HEK293T (cell line): ENCODE results near the gene SLX4IP.
A peak's percentile ranks its signal among the peaks of the same experiment; 100 is the strongest.

ENCODE experiments used
- CTCF ChIA-PET: fragments of 350-600 bp; formaldehyde crosslinking; extraction: SDS; loops from one replicate; lab custom pipeline; 2021; ENCODE audit warnings: antibody characterized with exemption, inconsistent platforms; lab: Yijun Ruan, JAX
- POLR2A ChIA-PET: fragments of 350-600 bp; formaldehyde crosslinking; extraction: SDS; loops from one replicate; lab custom pipeline; 2020; ENCODE audit warnings: antibody characterized with exemption, inconsistent platforms; lab: Yijun Ruan, JAX
- DNase-seq: peaks from one replicate; pipeline ENCODE4 v3.0.0; 2012; ENCODE audit warnings: mixed read lengths; ENCODE audit errors: extremely low spot score
- ARNT ChIP-seq: fragments of 450-650 bp; IDR thresholded peaks from 2 replicates; pipeline ENCODE4 v1.6.1; 2017; ENCODE audit warnings: mild to moderate bottlenecking
- BHLHE40 ChIP-seq: fragments of 450-650 bp; IDR thresholded peaks from 2 replicates; pipeline ENCODE4 v1.6.1; 2016; ENCODE audit warnings: mild to moderate bottlenecking, moderate library complexity, borderline replicate concordance
- CTBP1 ChIP-seq: fragments of 450-650 bp; IDR thresholded peaks from 2 replicates; pipeline ENCODE4 v1.6.1; 2016; ENCODE audit warnings: borderline replicate concordance
- ELF4 ChIP-seq: fragments of 450-650 bp; IDR thresholded peaks from 2 replicates; pipeline ENCODE4 v1.6.1; 2017; ENCODE audit warnings: antibody characterized with exemption
- FOXA1 ChIP-seq: fragments of 450-650 bp; IDR thresholded peaks from 2 replicates; pipeline ENCODE4 v1.6.1; 2016; ENCODE audit warnings: mild to moderate bottlenecking
- FOXK2 ChIP-seq: fragments of 450-650 bp; IDR thresholded peaks from 2 replicates; pipeline ENCODE4 v1.6.1; 2016; ENCODE audit warnings: mild to moderate bottlenecking
- FOXM1 ChIP-seq: fragments of 450-650 bp; IDR thresholded peaks from 2 replicates; pipeline ENCODE4 v1.6.1; 2017; ENCODE audit warnings: mild to moderate bottlenecking, borderline replicate concordance
- HDGF ChIP-seq: fragments of 450-650 bp; IDR thresholded peaks from 2 replicates; pipeline ENCODE4 v1.6.1; 2017; ENCODE audit warnings: antibody characterized with exemption, borderline replicate concordance
- L3MBTL2 ChIP-seq: fragments of 450-650 bp; conservative IDR thresholded peaks from 2 replicates; pipeline ENCODE4 v1.6.1; 2016; ENCODE audit warnings: mild to moderate bottlenecking
- LEF1 ChIP-seq: fragments of 450-650 bp; IDR thresholded peaks from 2 replicates; pipeline ENCODE4 v1.6.1; 2017; ENCODE audit warnings: mild to moderate bottlenecking, borderline replicate concordance
- NFRKB ChIP-seq: fragments of 450-650 bp; IDR thresholded peaks from 2 replicates; pipeline ENCODE4 v1.6.1; 2016; ENCODE audit warnings: mild to moderate bottlenecking, moderate library complexity
- SP1 ChIP-seq: fragments of 450-650 bp; IDR thresholded peaks from 2 replicates; pipeline ENCODE4 v1.6.1; 2017
- SUZ12 ChIP-seq: fragments of 450-650 bp; IDR thresholded peaks from 2 replicates; pipeline ENCODE4 v1.6.1; 2016; ENCODE audit warnings: mild to moderate bottlenecking
- TARDBP ChIP-seq: fragments of 450-650 bp; IDR thresholded peaks from 2 replicates; pipeline ENCODE4 v1.6.1; 2016
- ZNF384 ChIP-seq: fragments of 450-650 bp; IDR thresholded peaks from 2 replicates; pipeline ENCODE4 v1.6.1; 2016
- TF ChIP-seq, protein P1 (sequence below): fragments of 450-650 bp; IDR thresholded peaks from 2 replicates; pipeline ENCODE4 v1.6.1; 2016

Gene SLX4IP

DNA sequence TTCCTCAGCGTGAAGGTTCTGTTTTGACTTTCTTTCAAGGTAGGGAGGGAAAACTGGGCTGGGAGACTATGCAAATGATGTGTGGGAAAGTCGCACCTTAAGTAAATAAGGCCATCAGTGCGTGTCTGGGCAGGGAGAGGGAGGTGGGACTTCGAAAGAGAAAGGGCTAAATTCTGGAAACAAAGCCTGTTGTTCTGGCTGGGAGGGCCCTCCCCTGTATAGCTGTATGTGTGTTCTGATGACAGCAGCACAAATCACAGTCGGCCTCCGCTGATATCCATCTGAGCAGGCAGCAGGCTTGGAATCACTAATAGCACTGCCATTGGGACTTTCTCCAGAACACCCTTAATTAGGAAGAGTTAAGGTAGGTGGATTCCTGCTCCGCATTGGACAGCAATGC, 219.5 kb downstream of the SLX4IP start:
- CTCF ChIA-PET: no interaction called here
- no peak for TF ChIP-seq HDGF
- TF ChIP-seq TARDBP: no peak
- TF ChIP-seq L3MBTL2: no peak
- TF ChIP-seq FOXM1: no peak
- no peak for TF ChIP-seq FOXA1
- POLR2A ChIA-PET: no interaction called here
- DNase-seq: no peak

DNA sequence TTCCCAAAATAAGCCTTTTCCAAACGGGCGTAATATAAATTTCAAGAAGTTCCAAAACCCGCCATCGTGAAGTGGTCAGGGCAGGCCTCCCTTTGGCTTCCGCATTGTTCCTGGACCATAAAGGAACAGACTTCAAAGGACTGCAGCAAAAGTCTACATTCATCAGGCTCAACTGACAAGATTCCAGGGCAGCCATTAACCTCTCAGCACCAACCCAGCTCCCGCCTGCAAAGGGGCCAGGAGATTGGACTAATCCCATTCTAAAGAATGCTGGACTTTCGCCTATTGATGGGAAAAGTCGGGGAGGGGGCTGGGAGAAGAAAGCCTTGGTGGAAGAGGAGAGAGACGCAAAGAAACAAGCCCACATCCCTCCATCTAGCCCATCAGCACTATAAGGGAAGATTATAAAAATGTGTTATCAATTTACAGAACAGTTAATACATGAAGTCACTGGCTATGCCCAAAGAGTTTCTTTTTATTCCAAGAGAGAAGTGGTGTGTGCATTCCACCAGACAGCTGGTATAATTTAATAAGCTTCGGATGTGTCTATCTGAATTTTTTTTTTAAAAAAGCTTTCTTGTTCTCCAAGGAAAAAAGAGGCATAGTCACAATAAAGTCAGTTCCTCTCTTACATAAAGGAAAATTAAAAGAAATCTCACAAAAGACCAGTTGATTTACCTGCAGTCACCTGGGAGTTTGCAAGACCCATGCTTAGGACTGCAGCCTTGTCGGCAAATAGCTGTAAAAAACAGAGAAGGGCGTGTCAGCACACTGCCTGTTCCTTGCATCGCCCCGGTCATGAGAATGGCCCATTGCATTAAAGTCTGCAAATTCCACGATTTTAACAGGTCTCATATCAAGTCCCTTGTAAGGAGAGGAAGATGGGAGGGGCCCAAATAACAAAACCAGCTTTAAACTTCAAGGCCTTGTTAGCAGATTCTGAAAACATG, 220.9 kb downstream of the SLX4IP start:
- CTCF ChIA-PET: no interaction called here
- DNase-seq: no peak
- POLR2A ChIA-PET: no interaction called here

DNA sequence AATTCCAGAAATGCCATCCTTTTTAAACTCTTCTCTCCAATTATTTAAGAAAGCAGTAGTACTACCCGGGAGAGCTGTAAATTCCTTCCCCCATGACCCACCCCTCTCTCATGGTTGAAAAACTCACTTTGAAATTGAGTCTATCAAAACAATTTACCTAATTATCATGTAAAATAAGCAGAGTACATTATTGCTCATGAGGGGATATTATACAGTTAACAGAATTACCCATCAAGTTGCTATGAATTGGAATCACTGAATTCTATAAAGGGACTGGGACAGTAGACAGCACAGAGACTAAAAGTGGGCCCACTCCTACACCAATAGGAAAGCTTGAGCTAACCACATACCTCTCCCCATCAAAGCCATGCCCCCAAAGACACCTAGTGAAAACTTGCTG, 222.3 kb downstream of the SLX4IP start:
- no peak for TF ChIP-seq SP1
- TF ChIP-seq CTBP1: no peak
- no peak for TF ChIP-seq ZNF384
- TF ChIP-seq SUZ12: no peak
- TF ChIP-seq BHLHE40: no peak
- TF ChIP-seq HDGF: no peak
- no peak for TF ChIP-seq ELF4
- no peak for TF ChIP-seq ARNT
- no peak for TF ChIP-seq NFRKB
- no peak for TF ChIP-seq FOXK2
- no peak for TF ChIP-seq TARDBP
- TF ChIP-seq LEF1: no peak
- TF ChIP-seq, protein P1, sequence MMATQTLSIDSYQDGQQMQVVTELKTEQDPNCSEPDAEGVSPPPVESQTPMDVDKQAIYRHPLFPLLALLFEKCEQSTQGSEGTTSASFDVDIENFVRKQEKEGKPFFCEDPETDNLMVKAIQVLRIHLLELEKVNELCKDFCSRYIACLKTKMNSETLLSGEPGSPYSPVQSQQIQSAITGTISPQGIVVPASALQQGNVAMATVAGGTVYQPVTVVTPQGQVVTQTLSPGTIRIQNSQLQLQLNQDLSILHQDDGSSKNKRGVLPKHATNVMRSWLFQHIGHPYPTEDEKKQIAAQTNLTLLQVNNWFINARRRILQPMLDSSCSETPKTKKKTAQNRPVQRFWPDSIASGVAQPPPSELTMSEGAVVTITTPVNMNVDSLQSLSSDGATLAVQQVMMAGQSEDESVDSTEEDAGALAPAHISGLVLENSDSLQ: no peak
- no peak for TF ChIP-seq FOXA1
- TF ChIP-seq FOXM1: no peak
- ChIA-PET CTCF (interaction anchor here (0.6 kb wide), 1 partner anchor 387 kb away, joined by 3 read pairs; no protein-coding TSS in a partner anchor), POLR2A (no interaction called here)
- no peak for DNase-seq

More for the DNA sequence above, 220.9 kb downstream of the SLX4IP start:
- TF ChIP-seq BHLHE40: no peak
- no peak for TF ChIP-seq TARDBP
- TF ChIP-seq L3MBTL2: no peak
- no peak for TF ChIP-seq CTBP1
- no peak for TF ChIP-seq ELF4
- TF ChIP-seq ZNF384: no peak
- TF ChIP-seq FOXA1: no peak
- no peak for TF ChIP-seq FOXK2
- no peak for TF ChIP-seq NFRKB
- TF ChIP-seq SP1: no peak
- no peak for TF ChIP-seq FOXM1
- no peak for TF ChIP-seq SUZ12
- no peak for TF ChIP-seq ARNT
- TF ChIP-seq LEF1: no peak
- no peak for TF ChIP-seq HDGF
- TF ChIP-seq, protein P1: no peak

DNA sequence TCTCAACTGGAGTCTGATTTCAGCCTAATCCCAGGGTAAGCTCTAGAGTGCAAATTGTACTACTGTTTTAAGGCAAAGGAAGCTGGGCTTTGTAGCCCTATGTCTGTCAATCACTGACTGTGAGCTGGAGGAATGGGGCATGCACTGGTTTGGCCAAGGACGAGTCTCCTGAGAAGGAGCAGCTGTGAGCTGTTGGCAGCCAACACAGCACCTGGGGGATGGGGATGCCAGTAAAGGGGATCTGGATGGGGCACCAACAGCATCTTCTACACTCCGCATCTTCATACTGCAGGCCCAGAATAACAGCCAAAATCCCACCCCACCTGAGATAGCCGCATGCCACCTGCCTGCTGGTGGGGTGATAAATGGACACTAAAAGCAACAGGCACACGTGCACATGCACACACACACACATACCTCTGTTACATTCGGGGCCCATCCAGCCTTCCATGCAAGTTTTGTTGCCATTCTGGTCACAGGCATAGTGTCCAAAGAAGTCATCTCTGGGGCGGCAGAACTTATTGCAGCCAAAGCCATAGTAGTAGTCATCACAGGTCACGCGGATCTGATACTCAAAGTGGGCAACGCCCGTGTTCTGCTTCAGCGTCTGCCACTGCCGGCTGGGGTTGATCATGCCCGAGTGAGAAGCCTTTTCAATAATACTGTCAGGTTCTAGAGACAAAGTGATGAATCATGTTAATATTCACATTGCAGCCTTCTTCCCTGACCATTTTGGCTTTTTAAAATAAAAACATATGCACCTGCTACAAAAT, 223.1 kb downstream of the SLX4IP start:
- DNase-seq: no peak
- ChIA-PET CTCF (no interaction called here), POLR2A (no interaction called here)
- TF ChIP-seq ARNT (no peak), ELF4 (no peak), TARDBP (no peak), LEF1 (no peak), FOXM1 (no peak), CTBP1 (no peak), ZNF384 (no peak), FOXA1 (no peak)
- TF ChIP-seq, protein P1: no peak

DNA sequence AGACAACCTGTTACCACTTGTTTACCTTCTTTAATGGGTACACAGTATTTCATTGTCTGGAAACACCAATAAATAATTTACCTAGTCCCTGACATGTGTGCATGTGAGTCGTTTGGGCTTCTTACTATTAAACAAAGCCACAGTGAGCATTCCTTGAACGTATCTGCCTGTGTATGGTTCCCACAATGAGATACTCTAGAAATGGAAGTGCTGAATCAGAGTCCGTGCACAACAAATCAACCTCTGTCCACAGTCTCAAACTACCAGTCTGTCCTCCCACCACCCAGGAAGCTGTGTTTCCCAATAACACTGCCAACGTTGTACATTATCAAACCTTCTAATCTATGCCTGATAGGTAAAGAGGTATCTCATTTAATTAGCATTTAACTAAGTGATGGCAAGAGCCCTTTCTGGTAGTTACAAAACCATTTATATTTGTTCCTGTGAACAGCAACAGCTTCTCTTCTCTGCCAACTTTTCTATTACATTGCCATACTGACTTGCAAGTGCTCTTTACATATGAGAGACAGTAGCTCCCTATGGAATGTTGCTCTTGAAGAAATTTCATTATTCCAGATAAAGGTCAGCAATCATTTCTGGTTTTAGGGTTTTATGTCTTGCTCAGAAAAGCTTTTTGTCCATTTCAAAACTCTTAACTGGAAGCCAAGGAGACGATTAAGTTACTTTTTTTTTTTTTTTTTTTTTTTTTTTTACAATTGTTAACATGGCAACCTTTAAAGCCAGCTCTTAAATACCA, 223.9 kb downstream of the SLX4IP start:
- CTCF ChIA-PET: no interaction called here
- no peak for DNase-seq
- POLR2A ChIA-PET: no interaction called here
- no peak for TF ChIP-seq FOXA1
- TF ChIP-seq LEF1: no peak
- TF ChIP-seq ZNF384: peak; percentile 17; the same call in 1 of the 2 replicates
